Rectal smooth muscle tissue (tissue), 1 donor: ENCODE data around the gene TUBB6.

Experiments used
- H3K27ac ChIP-seq: one replicate; pipeline ENCODE4 v1.7.0; 2013; ENCODE audit warnings: low read depth, low read length, inconsistent platforms
- H3K27me3 ChIP-seq: one replicate; pipeline ENCODE4 v1.7.0; 2013; ENCODE audit warnings: low read length; ENCODE audit not compliant: control insufficient read depth, insufficient read depth
- H3K36me3 ChIP-seq: one replicate; pipeline ENCODE4 v1.7.0; 2013; ENCODE audit warnings: low read length; ENCODE audit not compliant: control insufficient read depth, insufficient read depth
- H3K4me1 ChIP-seq: one replicate; pipeline ENCODE4 v1.7.0; 2013; ENCODE audit warnings: low read length; ENCODE audit not compliant: control insufficient read depth, insufficient read depth
- H3K4me3 ChIP-seq: one replicate; pipeline ENCODE4 v1.7.0; 2013; ENCODE audit warnings: low read length
- H3K9ac ChIP-seq: one replicate; pipeline ENCODE4 v1.7.0; 2013; ENCODE audit warnings: low read length

TUBB6 gene

DNA sequence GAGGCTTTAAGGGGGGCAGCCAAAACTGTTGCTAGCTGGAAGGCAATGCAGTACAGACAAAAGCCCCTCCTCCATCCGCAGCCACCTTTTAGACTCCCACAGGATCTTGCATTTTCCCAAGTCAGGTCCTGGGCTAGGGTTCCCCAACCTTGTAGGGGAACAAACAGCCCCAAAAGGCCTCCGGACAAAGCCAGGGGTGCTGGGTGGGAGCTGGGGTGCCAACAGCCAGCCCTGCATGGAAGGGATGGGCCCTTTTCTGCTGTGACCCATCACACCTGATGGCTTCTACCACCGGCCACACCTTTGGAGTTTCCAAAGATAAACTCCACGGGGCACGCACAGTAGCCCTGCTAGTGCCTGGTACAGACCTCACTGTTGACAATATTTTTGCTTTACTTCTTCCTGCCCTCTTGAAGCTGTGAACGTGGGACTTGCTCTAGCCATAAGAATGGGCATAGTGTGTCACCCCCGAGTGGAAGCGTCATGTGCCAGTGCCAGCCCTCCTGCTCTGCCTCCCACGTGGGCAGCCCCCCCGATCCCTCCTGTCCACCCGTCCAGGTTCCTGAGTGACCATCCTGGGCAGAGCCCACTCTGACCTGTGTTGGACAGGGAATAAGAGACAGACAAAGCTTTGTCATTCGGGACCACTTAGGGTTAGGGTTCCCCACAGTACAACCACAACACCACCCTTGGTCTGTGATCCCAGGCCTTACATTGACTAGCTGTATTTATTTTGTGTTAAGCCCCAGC is 18.8 kb downstream of the TUBB6 start:
- H3K4me3 ChIP-seq = no peak overlapping the region
- no peak overlapping the region for H3K27ac ChIP-seq
- H3K27me3 ChIP-seq = no peaks in the 10 kb centered on the region
- no peak overlapping the region for H3K9ac ChIP-seq
- H3K4me1 ChIP-seq = peaks cover 5% of the 10 kb centered on the region
- H3K36me3 ChIP-seq = peaks cover 37% of the 10 kb centered on the region

DNA sequence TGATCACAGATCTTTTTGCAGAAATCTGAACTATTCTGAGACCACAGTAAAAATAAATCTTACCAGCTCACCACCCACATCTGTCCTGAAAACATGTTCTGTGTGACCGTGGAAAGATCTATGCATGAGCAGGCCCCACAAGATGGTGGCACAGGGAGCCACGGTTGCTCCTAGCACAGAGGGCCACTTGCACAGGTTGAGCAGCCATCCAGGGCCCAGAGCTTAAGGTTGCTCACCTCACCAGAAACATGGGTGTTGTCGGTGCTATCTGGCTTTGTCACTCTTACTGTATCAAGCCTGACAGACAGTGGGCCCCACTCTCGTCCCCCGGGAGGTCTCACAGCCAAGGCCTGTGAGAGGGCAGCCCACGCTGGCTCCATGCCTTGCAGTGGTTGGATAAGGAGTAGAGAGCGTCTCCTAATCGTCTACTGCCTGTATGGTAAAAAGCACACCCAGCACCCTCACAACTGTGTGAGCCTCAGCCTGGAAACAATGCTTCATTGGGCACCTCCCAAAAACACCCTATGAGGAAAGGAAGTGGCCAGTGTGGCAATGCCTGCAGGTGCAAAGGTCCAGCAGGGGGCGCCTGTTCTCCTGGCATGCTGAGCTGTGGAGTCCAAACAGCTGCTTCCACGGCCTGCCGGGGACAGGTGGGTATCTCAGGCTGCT is 19.6 kb downstream of the TUBB6 start:
- Histone ChIP-seq H3K27me3 (no peaks in the 10 kb centered on the region), H3K9ac (no peak overlapping the region), H3K4me3 (no peak overlapping the region), H3K27ac (peak overlapping the region; percentile 21), H3K4me1 (peaks cover 5% of the 10 kb centered on the region), H3K36me3 (peaks cover 37% of the 10 kb centered on the region)

DNA sequence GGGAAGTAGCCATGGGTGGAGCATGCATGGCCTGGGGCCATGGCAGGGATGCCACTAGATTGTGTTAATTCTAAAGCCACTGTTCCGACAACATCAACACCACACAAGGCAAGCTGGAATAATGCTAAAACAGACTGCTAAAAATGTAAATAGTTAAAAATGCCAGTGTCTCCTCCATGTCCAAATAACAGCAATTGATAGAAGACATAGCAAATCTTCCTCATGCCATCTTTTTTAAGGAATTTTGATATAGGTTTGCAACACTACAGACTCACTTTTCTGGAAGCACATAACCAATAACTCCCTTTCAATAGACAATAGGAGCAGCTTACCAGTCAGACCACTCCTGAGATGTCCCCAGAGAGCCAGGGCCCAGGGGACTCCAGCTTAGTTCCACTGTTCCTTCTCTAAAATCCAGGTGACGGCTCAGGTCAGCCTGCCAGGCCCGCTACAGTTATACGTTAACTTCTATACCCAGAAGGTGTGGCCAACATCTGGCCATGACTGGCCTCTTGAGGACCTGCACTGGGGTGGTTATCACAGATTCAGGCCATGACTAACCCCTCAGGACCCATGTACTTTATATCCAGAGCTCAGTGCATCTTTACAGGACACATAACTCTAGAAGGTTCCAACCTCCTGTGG is 20.3 kb downstream of the TUBB6 start:
- Histone ChIP-seq H3K9ac (no peak overlapping the region), H3K27me3 (no peaks in the 10 kb centered on the region), H3K4me3 (no peak overlapping the region), H3K36me3 (peaks cover 37% of the 10 kb centered on the region), H3K27ac (no peak overlapping the region), H3K4me1 (peaks cover 5% of the 10 kb centered on the region)

DNA sequence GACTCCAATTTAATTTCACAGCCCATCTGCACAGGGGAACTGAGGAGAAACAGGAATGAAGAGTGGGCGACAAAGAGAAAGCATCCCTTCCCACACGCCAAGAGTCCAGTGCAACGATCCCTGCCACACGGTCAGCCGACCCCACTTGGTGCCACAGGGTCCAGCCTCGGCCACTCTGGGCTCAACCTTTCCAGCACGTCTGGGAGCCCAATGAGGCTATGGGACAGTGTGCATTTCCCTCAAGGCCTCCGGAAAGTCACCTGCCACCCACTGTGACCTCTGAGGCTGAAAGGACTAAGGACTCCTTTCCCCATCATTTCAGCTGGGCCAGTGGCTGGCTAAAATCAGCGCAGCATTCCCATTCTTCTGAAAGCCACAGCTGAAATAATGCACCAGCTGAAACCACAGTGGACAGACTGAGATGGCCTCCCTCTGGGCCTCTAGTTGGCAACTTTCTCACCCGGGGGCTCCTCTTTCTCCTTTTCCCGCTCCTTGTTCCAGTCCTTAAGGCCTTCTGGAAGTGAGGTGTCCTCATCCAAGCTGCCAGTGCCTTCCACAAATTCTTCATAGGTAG is 21.2 kb downstream of the TUBB6 start:
- Histone ChIP-seq H3K27ac (no peak overlapping the region), H3K4me1 (peaks cover 6% of the 10 kb centered on the region), H3K9ac (no peak overlapping the region), H3K27me3 (no peaks in the 10 kb centered on the region), H3K36me3 (peaks cover 44% of the 10 kb centered on the region), H3K4me3 (no peak overlapping the region)

DNA sequence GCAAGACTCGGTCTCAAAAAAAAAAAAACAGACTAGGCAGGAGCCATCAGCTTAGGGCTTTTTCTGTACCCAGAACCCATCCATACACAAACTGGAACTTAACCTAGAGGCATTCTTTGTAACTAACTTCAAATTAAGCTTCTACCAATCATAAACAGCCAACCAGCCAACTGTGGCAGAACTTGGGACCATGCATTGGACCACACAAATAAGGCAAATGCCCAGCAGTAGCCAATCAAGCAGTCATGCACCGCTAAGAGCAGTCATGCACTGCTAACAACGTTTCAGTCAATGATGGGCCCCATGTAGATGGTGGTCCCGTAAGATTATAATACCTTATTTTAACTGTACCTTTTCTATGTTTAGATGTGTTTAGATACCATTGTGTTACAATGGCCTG is 22.7 kb downstream of the TUBB6 start:
- H3K27me3 ChIP-seq = no peaks in the 10 kb centered on the region
- H3K4me3 ChIP-seq = no peak overlapping the region
- peaks cover 18% of the 10 kb centered on the region for H3K4me1 ChIP-seq
- H3K9ac ChIP-seq = no peak overlapping the region
- H3K36me3 ChIP-seq = peaks cover 34% of the 10 kb centered on the region
- no peak overlapping the region for H3K27ac ChIP-seq

DNA sequence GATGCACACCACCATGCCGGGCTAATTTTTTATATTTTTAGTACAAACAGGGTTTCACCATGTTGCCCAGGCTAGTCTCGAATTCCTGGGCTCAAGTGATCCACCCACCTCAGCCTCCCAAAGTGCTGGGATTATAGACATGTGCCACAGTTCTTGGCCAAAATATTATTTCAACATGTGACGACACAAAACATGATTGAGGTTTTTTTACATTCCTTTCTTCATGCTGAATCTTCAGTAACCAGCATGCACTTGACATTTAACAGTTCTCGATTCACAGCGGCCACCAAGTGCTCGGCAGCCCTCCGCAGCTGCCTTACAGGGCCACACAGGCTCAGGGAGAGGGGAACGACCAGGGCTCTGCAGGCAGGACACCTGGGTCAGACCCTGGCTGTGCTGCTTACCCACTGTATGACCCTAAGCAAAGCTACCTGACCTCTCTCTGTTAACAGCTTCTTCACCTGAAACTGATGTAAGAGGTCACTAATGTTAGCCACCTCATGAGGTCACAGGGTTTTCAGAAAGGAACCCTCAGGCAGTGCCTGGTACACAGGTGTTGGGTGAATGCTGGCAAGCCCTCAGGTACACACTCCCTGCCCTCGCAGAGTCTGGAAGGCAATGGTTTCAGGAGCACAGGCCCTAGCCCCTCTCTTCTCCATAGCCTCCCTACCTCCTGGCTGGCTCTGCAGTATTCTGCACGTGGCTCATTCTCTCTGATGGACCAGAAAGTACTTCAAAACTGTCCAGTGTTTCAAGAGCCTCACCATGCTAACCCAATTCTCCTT is 25.7 kb downstream of the TUBB6 start:
- peak overlapping the region; percentile 16 for H3K27ac ChIP-seq
- H3K36me3 ChIP-seq = peaks cover 21% of the 10 kb centered on the region
- H3K9ac ChIP-seq = no peak overlapping the region
- H3K27me3 ChIP-seq = no peaks in the 10 kb centered on the region
- peaks cover 15% of the 10 kb centered on the region for H3K4me1 ChIP-seq
- H3K4me3 ChIP-seq = no peak overlapping the region

DNA sequence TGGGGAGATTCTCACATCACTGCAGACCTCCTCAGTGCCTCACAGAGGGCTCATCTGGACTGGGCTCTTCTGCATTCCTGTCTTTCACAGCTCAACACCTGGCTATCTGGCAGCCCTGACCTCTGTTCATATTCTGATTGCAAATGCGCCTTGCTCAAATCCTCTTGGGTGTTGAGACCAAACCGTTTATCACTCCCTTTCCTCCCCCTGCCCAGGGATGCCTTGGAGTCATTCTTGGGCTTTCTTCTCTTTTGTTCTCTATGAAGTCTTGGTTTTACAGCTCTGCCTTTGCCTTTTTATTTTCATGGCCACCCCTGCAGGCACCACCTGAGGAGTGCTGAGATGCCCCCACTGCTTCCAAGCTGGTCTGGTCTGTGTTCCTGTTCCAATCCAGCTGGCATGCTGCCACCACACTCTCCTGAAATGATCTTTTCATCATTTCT is 26.3 kb downstream of the TUBB6 start:
- Histone ChIP-seq H3K9ac (no peak overlapping the region), H3K27me3 (no peaks in the 10 kb centered on the region), H3K4me1 (peaks cover 15% of the 10 kb centered on the region), H3K27ac (peak overlapping the region; percentile 16), H3K4me3 (no peak overlapping the region), H3K36me3 (peaks cover 16% of the 10 kb centered on the region)

DNA sequence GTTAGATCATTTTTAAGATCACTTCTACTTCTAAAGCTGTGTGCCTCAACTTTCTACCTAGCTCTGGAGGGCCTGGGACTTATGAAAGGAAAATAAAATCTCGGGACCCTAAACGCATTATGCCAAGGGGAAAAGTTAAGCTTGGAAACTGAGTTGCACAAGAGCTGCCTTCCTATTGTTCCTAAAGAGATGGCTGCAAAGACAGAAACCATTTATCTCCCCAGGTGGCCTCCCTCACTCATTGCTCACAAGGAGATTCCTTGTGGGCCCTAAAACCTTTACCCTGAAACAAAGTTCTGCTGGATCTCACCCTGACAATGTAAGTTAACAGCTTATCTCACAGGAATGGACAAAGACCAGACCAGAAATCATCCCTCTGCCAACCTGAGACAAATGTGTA is 26.8 kb downstream of the TUBB6 start:
- Histone ChIP-seq H3K27me3 (no peaks in the 10 kb centered on the region), H3K4me3 (no peak overlapping the region), H3K36me3 (peaks cover 16% of the 10 kb centered on the region), H3K4me1 (peaks cover 15% of the 10 kb centered on the region), H3K9ac (no peak overlapping the region), H3K27ac (peak overlapping the region; percentile 52)

DNA sequence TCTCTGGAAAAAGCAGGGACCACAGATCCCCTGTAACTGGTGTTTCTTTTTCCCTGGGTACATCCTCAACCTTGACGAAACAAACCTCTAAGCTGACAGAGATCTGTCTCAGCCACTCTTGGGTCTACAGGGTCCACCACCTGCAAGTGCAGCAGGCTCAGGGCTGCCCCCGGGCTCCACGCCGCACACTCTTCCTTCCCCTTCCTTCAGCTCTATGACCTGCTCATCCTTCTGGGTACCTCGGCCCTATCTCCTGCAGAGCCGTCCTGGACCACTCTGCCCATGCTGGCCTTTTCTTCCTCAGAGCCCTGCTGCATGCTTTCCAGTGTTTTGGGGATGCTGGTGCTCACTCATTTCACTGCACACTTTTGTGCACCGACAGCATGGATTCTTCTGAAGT is 27.5 kb downstream of the TUBB6 start:
- Histone ChIP-seq H3K4me3 (no peak overlapping the region), H3K27me3 (no peaks in the 10 kb centered on the region), H3K27ac (no peak overlapping the region), H3K4me1 (peaks cover 15% of the 10 kb centered on the region), H3K9ac (no peak overlapping the region), H3K36me3 (peaks cover 16% of the 10 kb centered on the region)

DNA sequence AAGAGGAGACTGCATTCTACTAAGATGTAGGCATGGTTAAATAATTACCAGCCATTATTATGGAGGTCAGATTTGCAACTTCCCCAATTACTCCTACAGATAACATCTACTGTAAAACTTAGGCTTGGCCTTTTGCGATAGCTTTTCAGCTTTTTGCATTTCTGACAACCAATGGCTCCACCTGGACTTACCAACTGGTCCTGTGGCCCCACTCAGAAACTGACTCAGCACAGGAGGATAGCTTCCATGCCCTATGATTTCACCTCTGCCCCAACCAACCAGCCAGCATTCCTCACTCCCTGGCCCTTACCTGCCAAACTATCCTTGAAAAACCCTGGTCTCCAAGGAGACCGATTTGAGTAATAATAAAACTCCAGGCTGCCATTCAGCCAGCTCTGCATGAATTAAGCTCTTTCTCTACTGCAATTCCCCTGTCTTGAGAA is 28.2 kb downstream of the TUBB6 start:
- Histone ChIP-seq H3K4me3 (no peak overlapping the region), H3K9ac (no peak overlapping the region), H3K36me3 (peaks cover 16% of the 10 kb centered on the region), H3K27ac (no peak overlapping the region), H3K4me1 (peaks cover 15% of the 10 kb centered on the region), H3K27me3 (no peaks in the 10 kb centered on the region)

DNA sequence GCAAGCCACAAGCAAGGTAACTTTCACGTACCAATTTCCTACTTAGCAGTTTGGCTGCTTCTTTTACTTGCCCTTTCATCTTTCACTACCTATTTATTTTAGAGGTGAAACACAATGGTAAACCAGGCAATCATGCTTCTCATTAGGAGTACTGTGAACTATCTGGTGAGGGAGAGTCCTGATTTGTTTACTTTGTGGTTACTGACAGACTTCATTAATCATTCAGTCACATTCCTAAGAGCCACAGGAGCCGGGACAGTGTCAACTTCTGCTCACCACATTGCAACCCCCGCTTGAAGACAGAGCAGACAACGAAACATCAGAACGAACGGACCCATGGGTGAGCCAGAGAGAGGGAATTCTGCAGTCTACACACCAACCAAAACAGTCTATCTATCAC is 28.8 kb downstream of the TUBB6 start:
- no peak overlapping the region for H3K4me3 ChIP-seq
- peaks cover 15% of the 10 kb centered on the region for H3K4me1 ChIP-seq
- peaks cover 16% of the 10 kb centered on the region for H3K36me3 ChIP-seq
- no peak overlapping the region for H3K9ac ChIP-seq
- no peak overlapping the region for H3K27ac ChIP-seq
- no peaks in the 10 kb centered on the region for H3K27me3 ChIP-seq

DNA sequence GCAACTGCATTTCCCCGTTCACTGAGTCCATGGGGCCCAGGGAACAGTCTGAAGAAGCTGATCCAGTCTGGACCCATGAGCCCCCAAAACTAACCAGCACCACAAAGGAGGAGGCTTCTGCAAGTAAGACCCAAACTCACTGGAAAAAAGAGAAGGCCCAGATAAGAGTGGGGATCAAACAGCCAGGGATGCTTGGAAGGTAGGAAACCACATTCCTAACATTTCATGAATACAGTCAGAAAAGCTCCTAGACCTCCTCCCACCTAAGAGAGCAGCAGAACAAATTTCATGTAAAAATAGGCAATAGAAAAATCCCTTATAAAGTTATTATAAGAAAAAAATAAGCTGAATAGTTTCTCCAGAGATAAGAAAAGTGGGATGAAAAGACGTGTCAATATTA is 30.3 kb downstream of the TUBB6 start:
- Histone ChIP-seq H3K36me3 (peaks cover 20% of the 10 kb centered on the region), H3K27me3 (no peaks in the 10 kb centered on the region), H3K9ac (no peak overlapping the region), H3K27ac (no peak overlapping the region), H3K4me1 (peaks cover 15% of the 10 kb centered on the region), H3K4me3 (no peak overlapping the region)
